HG03064 (cell line): Measurements from ENCODE around the gene NECAB2.

Experiments used
- ATAC-seq: cut with Tn5 transposase; IDR thresholded peaks from one replicate; pipeline ENCODE4 v1.9.1; 2021; ENCODE audit warnings: low read depth; ENCODE audit not compliant: unreplicated experiment

NECAB2 gene

GRCh38 chr16:83965444-83966152 lies 2.4 kb upstream of the NECAB2 start:
- ATAC-seq, result no peak

- ATAC-seq, result no peak
Observed at GRCh38 chr16:83966153-83966696, 1.8 kb upstream of the NECAB2 start.

GRCh38 chr16:83967091-83967490 lies 953 bp upstream of the NECAB2 start:
- no peak for ATAC-seq

- ATAC-seq, result no peak
Observed at GRCh38 chr16:83968306-83968851, 335 bp downstream of the NECAB2 start.

- no peak for ATAC-seq
Observed at GRCh38 chr16:83968891-83969649, 1.0 kb downstream of the NECAB2 start.

- ATAC-seq, result no peak
Observed at GRCh38 chr16:83969771-83970429, 1.9 kb downstream of the NECAB2 start.

- no peak for ATAC-seq
Observed at GRCh38 chr16:83970430-83970815, 2.4 kb downstream of the NECAB2 start.

GRCh38 chr16:83971165-83972130 lies 3.4 kb downstream of the NECAB2 start:
- no peak for ATAC-seq

- no peak for ATAC-seq
Observed at GRCh38 chr16:83972256-83973008, 4.4 kb downstream of the NECAB2 start.

GRCh38 chr16:83973077-83973476 lies 5.0 kb downstream of the NECAB2 start:
- ATAC-seq, result no peak

- no peak for ATAC-seq
Observed at GRCh38 chr16:83973581-83974385, 5.7 kb downstream of the NECAB2 start.

GRCh38 chr16:83974475-83974874 lies 6.4 kb downstream of the NECAB2 start:
- no peak for ATAC-seq

- ATAC-seq, result no peak
Observed at GRCh38 chr16:83975590-83976260, 7.7 kb downstream of the NECAB2 start.

- no peak for ATAC-seq
Observed at GRCh38 chr16:83977056-83977815, 9.2 kb downstream of the NECAB2 start.

- no peak for ATAC-seq
Observed at GRCh38 chr16:83978401-83978904, 10.4 kb downstream of the NECAB2 start.

- ATAC-seq, result no peak
Observed at GRCh38 chr16:83979441-83979840, 11.4 kb downstream of the NECAB2 start.

GRCh38 chr16:83980794-83981193 lies 12.8 kb downstream of the NECAB2 start:
- ATAC-seq, result no peak
